ENCODE data around the gene ZNF550. TPM values are rescaled to one million over a fixed set of nuclear protein-coding genes. Genes with fewer than 3 reads are reported as not detected.

Gene ZNF550
- total RNA-seq, result 5.5 and 6.0 TPM in 2 replicates

GRCh38 chr19:57559404-57560025 is at the start of gene ZNF550:
Gene ZNF550 (minus strand): TSS chr19:57559863. CDS start chr19:57559682, 181 bp downstream.

GRCh38 chr19:57599761-57600383 is 40.2 kb upstream of the ZNF550 start, which contains the start of gene ZNF530:
Gene ZNF530 (plus strand): TSS chr19:57599885. CDS start chr19:57604346, 4,461 bp downstream.

GRCh38 chr19:57583521-57584416 is 24.1 kb upstream of the ZNF550 start, which contains the start of gene ZIK1:
Gene ZIK1 (plus strand): TSS chr19:57584145. CDS start chr19:57584357, 212 bp downstream.

DNA sequence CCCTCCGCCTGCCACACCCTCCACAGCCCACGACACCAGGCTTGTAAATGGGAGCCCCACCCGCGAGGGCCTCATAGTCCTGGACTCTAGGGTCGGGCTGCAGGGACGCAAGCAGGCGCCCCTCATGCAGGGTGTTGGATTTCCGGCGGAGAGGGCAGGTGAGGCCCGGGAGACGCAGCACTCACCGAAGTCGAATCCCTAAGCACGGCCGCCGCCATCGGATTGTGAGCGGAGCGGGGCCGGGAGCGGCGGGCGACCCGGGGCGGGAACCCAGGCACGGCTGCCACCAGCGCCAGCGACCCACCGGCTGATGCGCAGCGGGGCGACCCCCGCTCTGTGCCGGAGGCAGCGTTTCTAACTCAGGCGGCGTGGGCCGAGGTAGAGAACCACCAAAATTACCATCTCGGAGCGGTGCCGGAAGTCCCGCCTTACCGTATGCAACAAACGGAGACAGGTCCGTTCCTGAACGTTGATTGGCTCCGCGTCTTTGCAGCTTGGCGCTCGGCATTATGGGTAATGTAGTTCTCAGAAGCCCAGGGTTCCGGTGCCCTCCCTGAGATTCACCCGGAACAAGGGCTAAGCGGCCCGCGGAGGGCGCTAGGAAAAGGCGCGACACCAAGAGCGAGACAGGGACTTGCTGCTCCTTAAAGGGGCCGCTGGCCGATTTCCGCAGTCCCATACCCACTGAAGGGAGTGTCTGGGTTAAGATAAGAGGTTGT is 19.0 kb upstream of the ZNF550 start, which contains the start of gene ZNF416:
ZNF416 (minus strand) TSS at position 425 of the 719 bp plus-strand sequence; CDS start at position 218, 207 bp downstream.

GRCh38 chr19:57527136-57527881 is 32.4 kb downstream of the ZNF550 start, which contains the start of gene ZNF549:
Gene ZNF549 (plus strand): TSS chr19:57527356. CDS start chr19:57527574, 218 bp downstream.

DNA sequence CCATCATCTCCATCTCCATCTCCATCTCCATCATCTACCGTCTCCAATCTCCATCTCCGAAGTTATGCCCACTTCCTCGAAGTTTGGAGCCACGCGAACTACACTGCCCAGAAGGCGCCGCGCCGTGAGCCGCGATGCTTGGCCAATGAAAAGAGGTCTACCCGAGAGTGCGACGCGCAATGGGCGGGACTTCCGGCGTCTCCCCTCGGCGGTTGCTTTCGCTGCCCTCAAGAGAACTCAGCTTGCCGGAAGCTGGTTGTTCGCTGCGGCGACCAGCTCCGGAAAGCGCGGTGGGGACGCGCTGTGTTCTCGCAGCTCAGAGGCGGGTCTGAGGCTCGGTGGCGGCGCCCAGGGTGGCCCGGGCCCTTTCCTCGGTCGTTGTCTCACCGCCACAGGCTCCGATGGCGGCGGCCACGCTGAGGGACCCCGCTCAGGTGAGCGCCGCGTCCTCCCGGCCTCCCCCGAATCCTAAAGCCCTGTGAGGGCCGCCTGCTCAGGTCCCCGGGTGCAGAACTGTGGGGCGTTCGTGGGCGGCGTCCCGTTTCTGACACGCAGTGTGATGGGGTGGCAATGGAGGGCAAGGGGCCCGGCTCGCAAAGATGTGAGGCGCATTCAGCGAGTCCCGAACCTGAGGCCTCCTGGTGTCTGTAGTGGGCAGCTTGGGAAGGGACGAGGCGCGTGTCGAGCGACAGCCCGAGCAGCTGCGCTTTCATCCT is 59.8 kb downstream of the ZNF550 start, which contains the start of gene ZNF773:
ZNF773 (plus strand) TSS at position 259 of the 716 bp plus-strand sequence; CDS start at position 402, 143 bp downstream.

DNA sequence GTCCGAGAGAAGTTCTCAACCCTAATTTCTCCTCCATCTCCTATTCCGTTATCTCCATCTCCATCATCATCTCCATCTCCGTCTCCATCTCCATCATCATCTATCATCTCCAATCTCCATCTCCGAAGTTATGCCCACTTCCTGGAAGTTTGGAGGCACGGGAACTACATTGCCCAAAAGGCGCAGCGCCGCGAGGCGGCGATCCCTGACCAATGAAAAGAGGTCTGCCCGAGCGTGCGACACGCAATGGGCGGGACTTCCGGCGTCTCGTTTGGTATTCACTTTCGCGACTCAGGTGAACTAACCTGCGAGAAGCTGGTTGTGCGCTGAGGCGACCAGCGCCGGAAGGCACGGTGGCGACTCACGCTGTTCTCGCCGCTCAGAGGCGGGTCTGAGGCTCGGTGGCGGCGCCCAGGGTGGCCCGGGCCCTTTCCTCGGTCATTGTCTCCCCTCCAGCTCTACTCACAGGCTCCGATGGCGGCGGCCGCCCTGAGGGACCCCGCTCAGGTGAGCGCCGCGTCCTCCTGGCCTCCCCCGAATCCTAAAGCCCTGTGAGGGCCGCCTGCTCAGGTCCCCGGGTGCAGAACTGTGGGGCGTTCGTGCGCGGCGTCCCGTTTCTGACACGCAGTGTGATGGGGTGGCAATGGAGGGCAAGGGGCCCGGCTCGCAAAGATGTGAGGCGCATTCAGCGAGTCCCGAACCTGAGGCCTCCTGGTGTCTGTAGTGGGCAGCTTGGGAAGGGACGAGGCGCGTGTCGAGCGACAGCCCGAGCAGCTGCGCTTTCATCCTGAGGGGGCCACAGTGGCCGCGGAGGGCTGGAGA is 72.0 kb downstream of the ZNF550 start, which contains the start of gene ZNF419:
ZNF419 (plus strand) TSS at position 274 of the 822 bp plus-strand sequence; CDS start at position 475, 201 bp downstream.

Other genes with a start within 250 kb of the ZNF550 start
- 9.5 and 10.4 TPM in 2 replicates for gene ZNF543, start 239.4 kb downstream of the ZNF550 start, total RNA-seq
- gene ZNF304, start 208.6 kb downstream of the ZNF550 start, total RNA-seq, result 6.7 and 8.2 TPM in 2 replicates
- 4.5 and 9.3 TPM in 2 replicates for gene TRAPPC2B, start 196.3 kb downstream of the ZNF550 start, total RNA-seq
- gene ZNF547, start 196.3 kb downstream of the ZNF550 start, total RNA-seq, result 1.2 and 3.1 TPM in 2 replicates
- 10.0 and 10.3 TPM in 2 replicates for gene ZNF548, start 170.0 kb downstream of the ZNF550 start, total RNA-seq
- 9.2 and 11.1 TPM in 2 replicates for gene ZNF17, start 148.7 kb downstream of the ZNF550 start, total RNA-seq
- 10.8 and 11.1 TPM in 2 replicates for gene ZNF749, start 124.5 kb downstream of the ZNF550 start, total RNA-seq
- gene VN1R1, start 102.7 kb downstream of the ZNF550 start, total RNA-seq, result 0.65 and 0.66 TPM in 2 replicates
- gene ZNF772, start 82.3 kb downstream of the ZNF550 start, total RNA-seq, result 15.1 and 15.3 TPM in 2 replicates
- 6.9 and 8.1 TPM in 2 replicates for gene ZNF419, start 72.1 kb downstream of the ZNF550 start, total RNA-seq
- 6.0 and 9.0 TPM in 2 replicates for gene ZNF773, start 59.9 kb downstream of the ZNF550 start, total RNA-seq
- 3.5 and 5.3 TPM in 2 replicates for gene ZNF549, start 32.5 kb downstream of the ZNF550 start, total RNA-seq
- gene ZNF416, start 19.0 kb upstream of the ZNF550 start, total RNA-seq, result 4.2 and 5.6 TPM in 2 replicates
- 1.4 and 4.4 TPM in 2 replicates for gene ZIK1, start 24.3 kb upstream of the ZNF550 start, total RNA-seq
- gene ZNF530, start 40.0 kb upstream of the ZNF550 start, total RNA-seq, result 3.3 and 4.8 TPM in 2 replicates
- gene ZNF134, start 54.4 kb upstream of the ZNF550 start, total RNA-seq, result 14.1 and 18.0 TPM in 2 replicates
- gene ZNF211, start 73.3 kb upstream of the ZNF550 start, total RNA-seq, result 5.8 and 7.6 TPM in 2 replicates
- not detected in 2 replicates for gene ZSCAN4, start 109.1 kb upstream of the ZNF550 start, total RNA-seq
- gene ZNF551, start 122.1 kb upstream of the ZNF550 start, total RNA-seq, result 10.1 and 11.3 TPM in 2 replicates
- 0.79 and 1.6 TPM in 2 replicates for gene ZNF154, start 149.3 kb upstream of the ZNF550 start, total RNA-seq
- 4.5 and 5.1 TPM in 2 replicates for gene ZNF671, start 167.8 kb upstream of the ZNF550 start, total RNA-seq
- gene ZNF776, start 187.0 kb upstream of the ZNF550 start, total RNA-seq, result 13.4 and 17.6 TPM in 2 replicates
- gene ZNF586, start 209.8 kb upstream of the ZNF550 start, total RNA-seq, result 19.8 and 21.7 TPM in 2 replicates

All from thoracic aorta endothelial cell (primary cell).